Neural progenitor cell (in vitro differentiated cells): ENCODE measurements around the gene PWWP2A.

Source experiments
- CTCF ChIP-seq: fragments of 200-600 bp; sonication (generic); IDR thresholded peaks from 2 replicates; pipeline ENCODE4 v1.5.1; 2017; ENCODE audit warnings: antibody characterized with exemption, mild to moderate bottlenecking
- EZH2phosphoT487 ChIP-seq: fragments of 200-600 bp; sonication (generic); IDR thresholded peaks from 2 replicates; pipeline ENCODE4 v1.6.1; 2017; ENCODE audit warnings: antibody characterized with exemption

- no peak for TF ChIP-seq CTCF
- TF ChIP-seq EZH2phosphoT487: no peak
These were observed 33.0 kb upstream of the PWWP2A start for GRCh38 chr5:160152287-160152686.
